PFSK-1 (cell line): ENCODE measurements around the gene KCNC4.

ENCODE experiments used
- FOXP2 ChIP-seq: optimal IDR thresholded peaks from 2 replicates; pipeline ENCODE3; 2011; ENCODE audit warnings: borderline replicate concordance, control low read depth, inconsistent platforms; ENCODE audit not compliant: insufficient read depth; ENCODE audit errors: extremely low read length, extremely low read depth
- POLR2AphosphoS5 ChIP-seq: IDR thresholded peaks from 2 replicates; pipeline ENCODE4 v1.6.1; 2012; ENCODE audit warnings: low read depth, mild to moderate bottlenecking, control low read depth, low read length, moderate library complexity
- SIN3A ChIP-seq: IDR thresholded peaks from 2 replicates; pipeline ENCODE4 v1.6.1; 2012; ENCODE audit warnings: mild to moderate bottlenecking, low read length, moderate library complexity, borderline replicate concordance; ENCODE audit not compliant: insufficient read depth
- TAF1 ChIP-seq: IDR thresholded peaks from 2 replicates; pipeline ENCODE4 v1.6.1; 2012; ENCODE audit warnings: low read length, control low read depth, borderline replicate concordance; ENCODE audit not compliant: insufficient read depth
- TF ChIP-seq, protein P1 (sequence below), 2 experiments: IDR thresholded peaks; 2 replicates each; pipeline versions ENCODE4 v1.6.1 to v1.8.0; 2011 to 2012; ENCODE audit warnings: low read depth in 2 of 2, low read length in 2 of 2, control low read depth in 1 of 2, inconsistent platforms in 1 of 2, mild to moderate bottlenecking in 1 of 2, moderate library complexity in 1 of 2; ENCODE audit not compliant: insufficient read depth in 1 of 2

Gene KCNC4

DNA sequence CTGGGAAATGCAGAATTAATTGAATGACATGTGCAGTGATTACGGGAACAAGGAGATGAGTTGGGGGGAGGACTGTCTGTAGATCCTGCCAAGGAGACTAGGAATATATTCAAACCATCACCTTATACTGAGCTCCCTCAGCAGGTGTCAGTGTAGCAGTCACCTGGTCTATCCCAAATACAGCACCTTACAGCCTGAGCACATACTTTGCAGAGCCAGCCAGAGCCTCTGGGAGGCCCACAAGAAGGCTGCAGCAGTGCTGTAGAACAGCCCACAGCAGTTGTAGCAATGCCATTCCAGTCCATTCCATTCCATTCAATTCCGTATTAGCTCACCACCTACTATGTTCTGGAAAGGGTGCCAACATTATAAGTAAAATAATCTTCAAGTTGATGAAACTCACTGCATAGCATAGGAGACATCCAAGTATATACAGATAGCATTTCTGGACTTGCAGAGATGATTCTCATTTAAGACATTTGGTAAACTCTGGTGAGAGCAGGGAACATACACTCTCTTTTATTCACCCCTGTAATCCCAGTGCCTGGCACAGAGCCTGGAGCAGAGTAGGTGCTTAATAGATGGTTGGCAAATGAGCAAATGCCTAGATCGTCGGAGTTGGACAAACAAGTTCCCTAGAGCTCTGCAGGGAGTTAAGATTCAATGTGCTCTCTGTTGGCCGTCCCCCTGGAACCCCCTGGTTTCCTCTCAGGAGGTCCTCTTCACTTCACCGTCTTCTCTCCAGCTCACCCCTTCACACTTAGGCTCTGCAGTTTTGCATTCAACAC lies 44.7 kb downstream of the KCNC4 start:
- TF ChIP-seq TAF1: no peak
- TF ChIP-seq SIN3A: no peak
- TF ChIP-seq FOXP2: no peak
- TF ChIP-seq, protein P1, sequence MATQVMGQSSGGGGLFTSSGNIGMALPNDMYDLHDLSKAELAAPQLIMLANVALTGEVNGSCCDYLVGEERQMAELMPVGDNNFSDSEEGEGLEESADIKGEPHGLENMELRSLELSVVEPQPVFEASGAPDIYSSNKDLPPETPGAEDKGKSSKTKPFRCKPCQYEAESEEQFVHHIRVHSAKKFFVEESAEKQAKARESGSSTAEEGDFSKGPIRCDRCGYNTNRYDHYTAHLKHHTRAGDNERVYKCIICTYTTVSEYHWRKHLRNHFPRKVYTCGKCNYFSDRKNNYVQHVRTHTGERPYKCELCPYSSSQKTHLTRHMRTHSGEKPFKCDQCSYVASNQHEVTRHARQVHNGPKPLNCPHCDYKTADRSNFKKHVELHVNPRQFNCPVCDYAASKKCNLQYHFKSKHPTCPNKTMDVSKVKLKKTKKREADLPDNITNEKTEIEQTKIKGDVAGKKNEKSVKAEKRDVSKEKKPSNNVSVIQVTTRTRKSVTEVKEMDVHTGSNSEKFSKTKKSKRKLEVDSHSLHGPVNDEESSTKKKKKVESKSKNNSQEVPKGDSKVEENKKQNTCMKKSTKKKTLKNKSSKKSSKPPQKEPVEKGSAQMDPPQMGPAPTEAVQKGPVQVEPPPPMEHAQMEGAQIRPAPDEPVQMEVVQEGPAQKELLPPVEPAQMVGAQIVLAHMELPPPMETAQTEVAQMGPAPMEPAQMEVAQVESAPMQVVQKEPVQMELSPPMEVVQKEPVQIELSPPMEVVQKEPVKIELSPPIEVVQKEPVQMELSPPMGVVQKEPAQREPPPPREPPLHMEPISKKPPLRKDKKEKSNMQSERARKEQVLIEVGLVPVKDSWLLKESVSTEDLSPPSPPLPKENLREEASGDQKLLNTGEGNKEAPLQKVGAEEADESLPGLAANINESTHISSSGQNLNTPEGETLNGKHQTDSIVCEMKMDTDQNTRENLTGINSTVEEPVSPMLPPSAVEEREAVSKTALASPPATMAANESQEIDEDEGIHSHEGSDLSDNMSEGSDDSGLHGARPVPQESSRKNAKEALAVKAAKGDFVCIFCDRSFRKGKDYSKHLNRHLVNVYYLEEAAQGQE (IDR thresholded peaks at IDR 0.05; ENCODE audit: insufficient read depth in 1 of 2, low read depth in 2 of 2, low read length in 2 of 2): no peak
- no peak for TF ChIP-seq POLR2AphosphoS5

DNA sequence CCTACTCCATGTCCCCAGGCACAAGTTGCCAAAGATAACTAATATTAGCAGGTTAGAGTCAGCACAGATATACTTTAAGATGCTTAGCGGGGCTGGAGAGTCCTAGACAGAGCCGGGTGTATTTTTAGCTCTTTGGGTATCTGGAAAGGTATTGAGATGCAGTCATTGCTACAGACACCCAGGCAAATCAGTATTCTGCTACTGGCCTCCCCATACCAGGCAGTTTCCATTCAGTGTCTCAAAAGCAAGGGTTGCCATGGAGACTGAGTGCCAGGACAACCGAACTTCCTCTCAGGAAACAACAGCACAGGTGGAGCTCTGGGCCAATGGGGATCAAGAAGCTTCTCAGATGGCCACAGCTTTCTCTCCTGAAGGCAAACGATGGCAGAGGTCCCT lies 45.3 kb downstream of the KCNC4 start:
- no peak for TF ChIP-seq SIN3A
- TF ChIP-seq FOXP2: no peak
- TF ChIP-seq POLR2AphosphoS5: no peak
- TF ChIP-seq, protein P1 (IDR thresholded peaks at IDR 0.05; ENCODE audit: insufficient read depth in 1 of 2, low read depth in 2 of 2, low read length in 2 of 2): no peak
- no peak for TF ChIP-seq TAF1

DNA sequence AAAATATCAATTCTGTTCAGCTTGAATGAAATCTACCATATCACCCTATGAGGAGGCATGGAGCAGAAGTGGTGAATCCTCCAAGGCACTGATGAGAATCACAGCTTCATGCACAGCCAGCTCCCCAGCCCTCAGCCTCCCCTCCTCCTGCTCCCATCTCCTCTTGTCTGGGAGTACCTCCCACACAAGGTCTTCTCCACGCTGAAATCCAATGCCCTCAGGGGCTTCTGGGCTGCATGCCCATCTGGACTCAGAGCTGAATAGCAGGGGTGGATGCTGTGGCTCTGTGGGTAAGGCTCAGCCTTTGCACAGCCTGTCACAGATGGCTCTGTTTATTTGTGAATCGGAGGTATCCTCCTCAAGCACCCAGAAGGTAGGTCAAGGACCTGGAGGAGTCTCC lies 48.6 kb downstream of the KCNC4 start:
- TF ChIP-seq TAF1: no peak
- TF ChIP-seq POLR2AphosphoS5: no peak
- TF ChIP-seq, protein P1 (IDR thresholded peaks at IDR 0.05; ENCODE audit: insufficient read depth in 1 of 2, low read depth in 2 of 2, low read length in 2 of 2): no peak
- no peak for TF ChIP-seq SIN3A
- TF ChIP-seq FOXP2: no peak

DNA sequence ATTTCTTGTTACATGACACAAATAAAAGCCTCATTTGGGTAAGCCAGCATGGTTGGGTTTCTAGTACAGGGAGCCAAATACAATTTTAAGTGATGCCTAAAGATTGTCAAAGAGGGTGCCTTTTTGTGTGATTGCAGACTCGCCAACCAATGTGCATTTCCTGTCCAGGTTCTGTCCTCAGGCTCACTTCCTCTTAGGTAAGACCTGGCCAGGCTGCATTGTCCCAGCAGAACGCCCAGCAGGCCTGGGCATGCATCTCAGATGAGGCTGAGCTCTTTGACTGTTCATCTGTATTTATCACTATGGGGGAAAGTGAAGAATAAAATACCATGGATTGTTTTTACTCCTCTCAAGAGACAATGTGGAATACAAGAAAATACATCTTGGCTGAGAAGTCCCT lies 49.7 kb downstream of the KCNC4 start:
- TF ChIP-seq TAF1 (no peak), SIN3A (no peak), FOXP2 (no peak), POLR2AphosphoS5 (no peak)
- TF ChIP-seq, protein P1 (IDR thresholded peaks at IDR 0.05; ENCODE audit: insufficient read depth in 1 of 2, low read depth in 2 of 2, low read length in 2 of 2): no peak
